ENCODE data around the gene RPRD1B. TPM values are rescaled to one million over a fixed set of nuclear protein-coding genes. Genes with fewer than 3 reads are reported as not detected.

RPRD1B gene
- polyA plus RNA-seq, 1 of the 3 experiments (the other 2 are of a cell fraction), result 11.8 TPM

- TF ChIP-seq CTCF (IDR thresholded peaks at IDR 0.05), result peak; percentile 95
Observed at GRCh38 chr20:38057351-38057972, 23.9 kb downstream of the RPRD1B start (continued).

GRCh38 chr20:38059832-38060231 is 26.3 kb downstream of the RPRD1B start:
- CTCF ChIA-PET, result interaction anchor here (1.2 to 32.1 kb wide), 5 partner anchors 14 to 164 kb away, joined by 4 to 725 read pairs (median 54); no protein-coding TSS in a partner anchor
- WGBS (ENCODE audit: low lambda C conversion rate), result 91% methylated on average over 5 of the region's 5 CpGs
- POLR2A ChIA-PET, result no interaction called here

More at GRCh38 chr20:38059832-38060231, 26.3 kb downstream of the RPRD1B start:
- no peak overlapping the region for H3K9ac ChIP-seq
- H3K36me3 ChIP-seq (replicated peaks in 1 of 2; ENCODE audit: control insufficient read depth in 1 of 2, insufficient read depth in 2 of 2, low read length in 1 of 2), result peaks cover 66 to 81% of the 10 kb centered on the region in 2 experiments
- H3K9me3 ChIP-seq, result no peaks in the 10 kb centered on the region
- H3K27ac ChIP-seq (ENCODE audit: low read depth in 2 of 2, low read length in 1 of 2), result no peak overlapping the region
- H3K4me1 ChIP-seq (ENCODE audit: control insufficient read depth in 1 of 2, insufficient read depth in 2 of 2, low read depth in 1 of 2, low read length in 1 of 2), result no peaks in the 10 kb centered on the region; a peak in 2 of 4 replicates
- no peak for DNase-seq
- no peak for TF ChIP-seq YY1 (IDR thresholded peaks at IDR 0.05; ENCODE audit: low read depth)
- TF ChIP-seq FOSL2 (IDR thresholded peaks at IDR 0.05; ENCODE audit: borderline replicate concordance, low read depth), result no peak
- TF ChIP-seq RCOR1 (IDR thresholded peaks at IDR 0.05; ENCODE audit: low read length), result no peak
- TF ChIP-seq CHD2 (IDR thresholded peaks at IDR 0.05; ENCODE audit: low read length, partially characterized antibody), result no peak
- no peak for TF ChIP-seq FOXM1 (IDR thresholded peaks at IDR 0.05; ENCODE audit: low read depth)
- TF ChIP-seq RAD21 (IDR thresholded peaks at IDR 0.05; ENCODE audit: low read length), result no peak
- TF ChIP-seq ELF1 (IDR thresholded peaks at IDR 0.05), result no peak
- no peak for TF ChIP-seq GATA2 (CRISPR knock-in tag; IDR thresholded peaks at IDR 0.05)
- no peak for TF ChIP-seq POLR2AphosphoS5 (IDR thresholded peaks at IDR 0.05; ENCODE audit: low read depth, low read length)
- TF ChIP-seq MAX (IDR thresholded peaks at IDR 0.05; ENCODE audit: low read depth), result no peak
- no peak for TF ChIP-seq NFIC (IDR thresholded peaks at IDR 0.05; ENCODE audit: borderline replicate concordance)
- TF ChIP-seq SIN3A (IDR thresholded peaks at IDR 0.05; ENCODE audit: borderline replicate concordance, low read depth, low read length), result no peak
- no peak for TF ChIP-seq JUND (IDR thresholded peaks at IDR 0.05)
- no peak for TF ChIP-seq RXRA (IDR thresholded peaks at IDR 0.05; ENCODE audit: borderline replicate concordance, low read depth)
- TF ChIP-seq USF2 (IDR thresholded peaks at IDR 0.05; ENCODE audit: borderline replicate concordance, low read depth, low read length), result no peak
- TF ChIP-seq EP300 (IDR thresholded peaks at IDR 0.05; ENCODE audit: borderline replicate concordance in 1 of 2, low read depth in 1 of 2, low read length in 1 of 2), result no peak
- no peak for TF ChIP-seq RFX5 (IDR thresholded peaks at IDR 0.05; ENCODE audit: low read length)
- no peak for TF ChIP-seq MEF2A (IDR thresholded peaks at IDR 0.05; ENCODE audit: borderline replicate concordance, low read depth)
- TF ChIP-seq FOXJ3 (CRISPR knock-in tag; IDR thresholded peaks at IDR 0.05), result no peak
- H3K4me2 ChIP-seq, result no peak overlapping the region
- no peak overlapping the region for H3K4me3 ChIP-seq (ENCODE audit: low read depth in 2 of 2, low read length in 1 of 2)
- no peaks in the 10 kb centered on the region for H3K27me3 ChIP-seq (ENCODE audit: insufficient read depth)
- H2AFZ ChIP-seq (ENCODE audit: low read depth), result no peak overlapping the region
- H4K20me1 ChIP-seq (ENCODE audit: insufficient read depth), result peaks cover 10% of the 10 kb centered on the region; the same call in 1 of the 2 replicates
- peaks cover 30% of the 10 kb centered on the region for H3K79me2 ChIP-seq (ENCODE audit: insufficient read depth)
- peaks cover 18% of the 10 kb centered on the region for H3F3A ChIP-seq (replicated peaks; ENCODE audit: insufficient read depth)
- H3K9me2 ChIP-seq, result no peaks in the 10 kb centered on the region
